H1 (cell line): ENCODE measurements around the gene MBD5. TPM values are rescaled to one million over a fixed set of nuclear protein-coding genes. Genes with fewer than 3 reads are reported as not detected.

Experiments used
- CTCF ChIA-PET: fragments of 300-600 bp; sonication (Branson Sonifier 250); formaldehyde crosslinking; loops from one replicate; lab custom pipeline; 2021; ENCODE audit not compliant: partially characterized antibody; lab: Charles Lee
- POLR2A ChIA-PET: fragments of 300-600 bp; sonication (Branson Sonifier 250); formaldehyde crosslinking; loops from one replicate; lab custom pipeline; 2021; ENCODE audit warnings: inconsistent platforms; ENCODE audit not compliant: partially characterized antibody; lab: Charles Lee
- DNase-seq, 2 experiments: peaks; one replicate each; pipeline versions ENCODE4 v3.0.0 to v3.0.0-alpha.2; 2010 to 2022; ENCODE audit warnings: low spot score in 2 of 2, low read depth in 1 of 2, mixed read lengths in 1 of 2
- FAIRE-seq: peaks from 2 replicates; lab custom pipeline; 2011; peaks lifted over from hg19 to GRCh38; lab: Jason Lieb, UNC
- H2AFZ ChIP-seq: 2 replicates; pipeline ENCODE4 v1.8.1; 2012; ENCODE audit warnings: low read length, inconsistent platforms
- H2AK5ac ChIP-seq: 2 replicates; pipeline ENCODE4 v1.6.1; 2013; ENCODE audit warnings: low read depth, low read length
- H2BK120ac ChIP-seq: replicated peaks from 2 replicates; pipeline ENCODE3; 2013; ENCODE audit warnings: low read depth, low read length, inconsistent platforms
- H2BK12ac ChIP-seq: 2 replicates; pipeline ENCODE4 v1.6.1; 2013; ENCODE audit warnings: low read depth, low read length
- H2BK15ac ChIP-seq: 2 replicates; pipeline ENCODE4 v1.6.1; 2013; ENCODE audit warnings: low read length
- H2BK20ac ChIP-seq: 2 replicates; pipeline ENCODE4 v1.6.1; 2013; ENCODE audit warnings: low read length
- H2BK5ac ChIP-seq: 2 replicates; pipeline ENCODE4 v1.6.1; 2013; ENCODE audit warnings: low read depth, low read length
- H3K14ac ChIP-seq: 2 replicates; pipeline ENCODE4 v1.6.1; 2013; ENCODE audit warnings: inconsistent platforms; ENCODE audit not compliant: insufficient read length
- H3K18ac ChIP-seq: 2 replicates; pipeline ENCODE4 v1.6.1; 2013; ENCODE audit warnings: low read length; ENCODE audit errors: extremely low read depth
- H3K23ac ChIP-seq: 2 replicates; pipeline ENCODE4 v1.6.1; 2013; ENCODE audit warnings: inconsistent platforms; ENCODE audit not compliant: insufficient read length
- H3K23me2 ChIP-seq: 2 replicates; pipeline ENCODE4 v1.6.1; 2013; ENCODE audit warnings: low read depth, low read length
- H3K27ac ChIP-seq: 2 replicates; pipeline ENCODE4 v1.6.1; 2011; ENCODE audit warnings: low read depth, low read length, inconsistent platforms
- H3K27me3 ChIP-seq, 4 experiments: replicated peaks in 1 of 4; 1 replicate in 1 of 4; 2 replicates in 3 of 4; pipeline versions ENCODE4 v1.6.1 to v1.8.1; 2011 to 2013; ENCODE audit warnings: low read length in 3 of 4, mild to moderate bottlenecking in 3 of 4, inconsistent platforms in 2 of 4, mixed read lengths in 2 of 4, moderate library complexity in 1 of 4; ENCODE audit not compliant: control insufficient read depth in 3 of 4, insufficient read depth in 3 of 4; ENCODE audit errors: extremely low read depth in 1 of 4
- H3K36me3 ChIP-seq, 4 experiments: 2 replicates each; pipeline versions ENCODE4 v1.6.1 to v1.8.1; 2011 to 2013; ENCODE audit warnings: mild to moderate bottlenecking in 4 of 4, low read length in 3 of 4, moderate library complexity in 2 of 4, control low read depth in 1 of 4, inconsistent platforms in 1 of 4; ENCODE audit not compliant: insufficient read depth in 4 of 4, control insufficient read depth in 2 of 4
- H3K4ac ChIP-seq: replicated peaks from 2 replicates; pipeline ENCODE3; 2013; ENCODE audit warnings: low read length, low read depth, mixed read lengths, inconsistent platforms; ENCODE audit not compliant: insufficient read length
- H3K4me1 ChIP-seq, 4 experiments: replicated peaks in 1 of 4; 1 replicate in 1 of 4; 2 replicates in 3 of 4; pipeline versions ENCODE4 v1.6.1 to v1.8.1; 2011 to 2013; ENCODE audit warnings: low read length in 3 of 4, inconsistent platforms in 2 of 4, mixed read lengths in 1 of 4; ENCODE audit not compliant: insufficient read depth in 4 of 4, control insufficient read depth in 3 of 4
- H3K4me2 ChIP-seq, 2 experiments: 2 replicates each; pipeline versions ENCODE4 v1.6.1 to v1.8.1; 2011 to 2013; ENCODE audit warnings: low read depth in 2 of 2, low read length in 2 of 2, control low read depth in 1 of 2, inconsistent platforms in 1 of 2, mild to moderate bottlenecking in 1 of 2; ENCODE audit not compliant: insufficient read depth in 1 of 2
- H3K4me3 ChIP-seq, 4 experiments: fragments of 200-600, 300-600 bp in 1 of 4; sonication (generic), shearing (Covaris generic), sonication (Bioruptor Twin) in 1 of 4; 2 replicates each; pipeline versions ENCODE4 v1.5.1 to v1.8.1; 2011 to 2016; ENCODE audit warnings: low read length in 4 of 4, low read depth in 3 of 4, control low read depth in 2 of 4, inconsistent platforms in 2 of 4, mild to moderate bottlenecking in 2 of 4, mixed read lengths in 1 of 4, moderate library complexity in 1 of 4; ENCODE audit not compliant: insufficient read depth in 2 of 4; ENCODE audit errors: extremely low read depth in 1 of 4
- H3K56ac ChIP-seq: replicated peaks from 2 replicates; pipeline ENCODE3; 2013; ENCODE audit warnings: low read depth, mild to moderate bottlenecking, mixed read lengths, low read length, inconsistent platforms; ENCODE audit not compliant: insufficient read length
- H3K79me1 ChIP-seq: 2 replicates; pipeline ENCODE4 v1.6.1; 2013; ENCODE audit warnings: low read depth, low read length, control low read depth
- H3K79me2 ChIP-seq, 2 experiments: 2 replicates each; pipeline versions ENCODE4 v1.6.1 to v1.8.1; 2012 to 2013; ENCODE audit warnings: low read length in 2 of 2, mild to moderate bottlenecking in 2 of 2, inconsistent platforms in 1 of 2; ENCODE audit not compliant: insufficient read depth in 2 of 2, control insufficient read depth in 1 of 2
- H3K9ac ChIP-seq, 4 experiments: replicated peaks in 1 of 4; 1 replicate in 1 of 4; 2 replicates in 3 of 4; pipeline versions ENCODE4 v1.6.1 to v1.8.1; 2011 to 2013; ENCODE audit warnings: low read depth in 3 of 4, low read length in 3 of 4, control low read depth in 2 of 4, mild to moderate bottlenecking in 2 of 4, moderate library complexity in 2 of 4, inconsistent platforms in 1 of 4; ENCODE audit errors: extremely low read depth in 1 of 4
- H3K9me3 ChIP-seq, 2 experiments: 2 replicates each; pipeline versions ENCODE4 v1.6.1 to v1.8.1; 2012 to 2013; ENCODE audit warnings: mild to moderate bottlenecking in 2 of 2, moderate library complexity in 2 of 2, control low read depth in 1 of 2, inconsistent platforms in 1 of 2, low read depth in 1 of 2, low read length in 1 of 2, mixed read lengths in 1 of 2; ENCODE audit not compliant: insufficient read depth in 2 of 2
- H4K20me1 ChIP-seq, 2 experiments: replicated peaks in 1 of 2; 2 replicates each; pipeline versions ENCODE3 to v1.8.1; 2011 to 2013; ENCODE audit warnings: inconsistent platforms in 2 of 2, low read length in 2 of 2, mild to moderate bottlenecking in 1 of 2; ENCODE audit not compliant: insufficient read depth in 2 of 2, control insufficient read depth in 1 of 2
- H4K5ac ChIP-seq: 2 replicates; pipeline ENCODE4 v1.6.1; 2013; ENCODE audit warnings: low read length, low read depth, mixed read lengths, inconsistent platforms; ENCODE audit not compliant: insufficient read length
- H4K8ac ChIP-seq: 2 replicates; pipeline ENCODE4 v1.8.0; 2013; ENCODE audit warnings: mild to moderate bottlenecking, moderate library complexity, low read length, inconsistent platforms; ENCODE audit not compliant: insufficient read depth; ENCODE audit errors: extremely low read depth
- H4K91ac ChIP-seq: replicated peaks from 2 replicates; pipeline ENCODE3; 2013; ENCODE audit warnings: low read length, mixed read lengths, inconsistent platforms; ENCODE audit not compliant: insufficient read length
- CHD1 ChIP-seq: IDR thresholded peaks from 2 replicates; pipeline ENCODE4 v1.6.1; 2012; ENCODE audit warnings: low read depth, low read length, improper control_type of control experiment
- CREB1 ChIP-seq: IDR thresholded peaks from 2 replicates; pipeline ENCODE4 v1.6.1; 2012; ENCODE audit warnings: inconsistent platforms
- KDM1A ChIP-seq: fragments of 200-600, 300-600 bp; sonication (generic); IDR thresholded peaks from 2 replicates; pipeline ENCODE4 v1.7.1; 2016; ENCODE audit warnings: mild to moderate bottlenecking, low read length, borderline replicate concordance
- KDM4A ChIP-seq: IDR thresholded peaks from one replicate; pipeline ENCODE4 v1.7.1; 2012; ENCODE audit warnings: low read depth, mild to moderate bottlenecking, moderate library complexity, low read length, inconsistent platforms; ENCODE audit not compliant: severe bottlenecking
- POLR2A ChIP-seq, 2 experiments: IDR thresholded peaks; 1 replicate in 1 of 2; 2 replicates in 1 of 2; pipeline ENCODE4 v1.6.1; 2011; ENCODE audit warnings: low read depth in 2 of 2, low read length in 2 of 2, mild to moderate bottlenecking in 2 of 2; ENCODE audit errors: control extremely low read depth in 1 of 2
- RAD21 ChIP-seq, 2 experiments: IDR thresholded peaks in 1 of 2; conservative IDR thresholded peaks in 1 of 2; 2 replicates each; pipeline ENCODE4 v1.6.1; 2011; ENCODE audit warnings: low read depth in 2 of 2, low read length in 2 of 2, improper control_type of control experiment in 1 of 2, inconsistent platforms in 1 of 2, mild to moderate bottlenecking in 1 of 2, moderate library complexity in 1 of 2
- RNF2 ChIP-seq: fragments of 200-900, 300-1000 bp; sonication (generic); IDR thresholded peaks from 2 replicates; pipeline ENCODE4 v1.7.1; 2016; ENCODE audit warnings: borderline replicate concordance, low read depth, mild to moderate bottlenecking, antibody characterized with exemption, low read length; ENCODE audit not compliant: poor library complexity, severe bottlenecking; ENCODE audit errors: missing control alignments
- TBP ChIP-seq: IDR thresholded peaks from 2 replicates; pipeline ENCODE4 v1.6.1; 2011; ENCODE audit warnings: low read depth, low read length, improper control_type of control experiment
- WGBS, 2 experiments: shearing (Covaris generic) in 1 of 2; methylation state at CpG; one replicate each; pipeline versions ENCODE4 v1.1.6 to v1.1.7; 2013 to 2015; ENCODE audit warnings: low lambda C conversion rate in 2 of 2, mixed read lengths in 2 of 2, inconsistent platforms in 1 of 2, low coverage in 1 of 2, missing lambda C conversion rate in 1 of 2; ENCODE audit not compliant: insufficient replicate concordance in 2 of 2, insufficient coverage in 1 of 2, insufficient read length in 1 of 2; ENCODE audit errors: extremely low coverage in 1 of 2, missing lambda C conversion rate in 1 of 2; 5-methylcytosine and 5-hydroxymethylcytosine counted together
- polyA plus RNA-seq, 7 experiments: library from polyadenylated mRNA; depleted of rRNA in 3 of 7; stranded (reverse) in 5 of 7; unstranded in 2 of 7; fragments of >200 nt in 5 of 7; fragments of 200-250 nt in 2 of 7; gene quantifications; 1 replicate in 5 of 7; 2 replicates in 1 of 7; 4 replicates in 1 of 7; pipeline versions ENCODE4 v1.2.1 to v1.2.3, GENCODE V29; 2011 to 2013; ENCODE audit warnings: missing spikeins in 2 of 7, mixed read lengths in 2 of 7
- total RNA-seq: library from RNA; stranded (reverse); fragmentation: NEBNext Ultra II Directional; extraction: Animal tissue kit (Norgen Biotek cat#: 25700); gene quantifications from 2 replicates; pipeline ENCODE4 v1.2.1, GENCODE V29; 2021

Gene MBD5
- total and polyA plus RNA-seq, 2 of the 8 experiments (the other 6 are each of a cell fraction or from before 2014, with no cell fraction given) = 9.7 to 29.4 TPM

- H2BK12ac ChIP-seq = no peak overlapping the region
- no peak overlapping the region for H3K9ac ChIP-seq
- no peak overlapping the region for H3K18ac ChIP-seq
- no peak overlapping the region for H4K8ac ChIP-seq
- H3K27me3 ChIP-seq = no peaks in the 10 kb centered on the region
- no peak for FAIRE-seq
- no peak overlapping the region for H4K5ac ChIP-seq
- H2BK120ac ChIP-seq = no peak overlapping the region
- H3K4ac ChIP-seq = no peak overlapping the region
- no peak overlapping the region for H3K14ac ChIP-seq
- TF ChIP-seq KDM1A (no peak), CHD1 (no peak), RAD21 (IDR thresholded peaks at IDR 0.05 in 1 of 2, conservative IDR thresholded peaks at IDR 0.05 in 1 of 2; ENCODE audit: low read depth in 2 of 2, low read length in 2 of 2) (no peak), KDM4A (no peak), POLR2A (IDR thresholded peaks at IDR 0.05; ENCODE audit: control extremely low read depth in 1 of 2, low read depth in 2 of 2, low read length in 2 of 2) (no peak), TBP (no peak), RNF2 (no peak), CREB1 (no peak)
- TF ChIP-seq, all 59 proteins: peak for 0
- CTCF ChIA-PET = interaction anchor here (0.6 to 1.5 kb wide), 8 partner anchors 11 to 590 kb away, joined by 3 to 5 read pairs (median 3); no protein-coding TSS in a partner anchor
- 76% methylated on average over 9 of the region's 9 CpGs; no CpG with 5 or more reads in 1 of the 2 experiments for WGBS, 2 experiments
- Histone ChIP-seq H3K4me1 (peaks cover 2 to 10% (median 6%) of the 10 kb centered on the region in 4 experiments; a peak in 5 of 7 replicates), H2BK20ac (no peak overlapping the region), H2BK5ac (peak overlapping the region; percentile 5; the same call in 1 of the 2 replicates), H3K4me2 (no peak overlapping the region), H3K36me3 (no peaks in the 10 kb centered on the region), H3K56ac (no peak overlapping the region), H2AK5ac (no peak overlapping the region), H2BK15ac (no peak overlapping the region), H3K79me2 (no peaks in the 10 kb centered on the region), H2AFZ (no peak overlapping the region), H3K23ac (no peak overlapping the region), H3K4me3 (no peak overlapping the region), H3K23me2 (no peaks in the 10 kb centered on the region; the same call in 1 of the 2 replicates), H3K9me3 (no peaks in the 10 kb centered on the region), H4K20me1 (no peaks in the 10 kb centered on the region), H3K27ac (no peak overlapping the region), H3K79me1 (no peaks in the 10 kb centered on the region), H4K91ac (no peak overlapping the region)
- peak in 1 of 2 experiments; percentile 29 for DNase-seq
- POLR2A ChIA-PET = no interaction called here
These were observed 505.8 kb downstream of the MBD5 start for GRCh38 chr2:148526509-148527346.
